Activated naive CD8-positive, alpha-beta T cell treated with anti-CD3 and anti-CD28 coated beads, Interleukin-2, amount 50 U/mL, for 24 hours (primary cell): Measurements from ENCODE around the gene CLPTM1L.

ENCODE experiments used
- ATAC-seq: fragments of 150-1000 bp; cut with Tn5 transposase; one replicate; pipeline ENCODE4 v1.10.0; 2021
- DNase-seq: peaks from one replicate; pipeline ENCODE4 v3.0.0; 2021
- H3K27ac Mint-ChIP-seq: one replicate; pipeline ENCODE4 v1.8.0; 2021; ENCODE audit warnings: mild to moderate bottlenecking, mixed read lengths
- H3K27me3 Mint-ChIP-seq: one replicate; pipeline ENCODE4 v1.8.0; 2021; ENCODE audit warnings: mixed read lengths
- H3K36me3 Mint-ChIP-seq: one replicate; pipeline ENCODE4 v1.8.0; 2021; ENCODE audit warnings: low read depth, mixed read lengths
- H3K4me1 Mint-ChIP-seq: one replicate; pipeline ENCODE4 v1.8.0; 2021; ENCODE audit warnings: mixed read lengths
- H3K4me3 Mint-ChIP-seq: one replicate; pipeline ENCODE4 v1.8.0; 2021; ENCODE audit warnings: mild to moderate bottlenecking, moderate library complexity, mixed read lengths
- H3K9me3 Mint-ChIP-seq: one replicate; pipeline ENCODE4 v1.8.0; 2021; ENCODE audit warnings: mixed read lengths

Gene CLPTM1L

GRCh38 chr5:1344975-1345838 is at the start of gene CLPTM1L:
Gene CLPTM1L, minus strand, starts transcription at chr5:1345099. Its CDS starts 258 bp downstream, at chr5:1344841.
- peaks cover 22% of the 10 kb centered on the region for H3K4me1 Mint-ChIP-seq
- no peaks in the 10 kb centered on the region for H3K9me3 Mint-ChIP-seq
- H3K27me3 Mint-ChIP-seq = no peaks in the 10 kb centered on the region
- ATAC-seq (peak; percentile 87), DNase-seq (peak; percentile 89)
- H3K27ac Mint-ChIP-seq = peak within 1 kb of the TSS; percentile 91
- H3K36me3 Mint-ChIP-seq = peaks cover 31% of the 10 kb centered on the region
- peak within 1 kb of the TSS; percentile 93 for H3K4me3 Mint-ChIP-seq

GRCh38 chr5:1393571-1394501 is 48.9 kb upstream of the CLPTM1L start:
- Mint-ChIP-seq H3K36me3 (no peaks in the 10 kb centered on the region), H3K4me3 (no peak overlapping the region), H3K27ac (no peak overlapping the region), H3K4me1 (no peaks in the 10 kb centered on the region), H3K9me3 (no peaks in the 10 kb centered on the region), H3K27me3 (peaks cover 14% of the 10 kb centered on the region)
- no peak for DNase-seq
- ATAC-seq = no peak

GRCh38 chr5:1392801-1393565 is 48.1 kb upstream of the CLPTM1L start:
- Mint-ChIP-seq H3K4me3 (no peak overlapping the region), H3K27ac (no peak overlapping the region), H3K36me3 (no peaks in the 10 kb centered on the region), H3K27me3 (peaks cover 17% of the 10 kb centered on the region), H3K4me1 (peaks cover 1% of the 10 kb centered on the region), H3K9me3 (no peaks in the 10 kb centered on the region)
- DNase-seq (no peak), ATAC-seq (no peak)

- peaks cover 14% of the 10 kb centered on the region for H3K27me3 Mint-ChIP-seq
- H3K36me3 Mint-ChIP-seq = no peaks in the 10 kb centered on the region
- DNase-seq (no peak), ATAC-seq (no peak)
- H3K27ac Mint-ChIP-seq = no peak overlapping the region
- peaks cover 1% of the 10 kb centered on the region for H3K4me1 Mint-ChIP-seq
- H3K4me3 Mint-ChIP-seq = no peak overlapping the region
- no peaks in the 10 kb centered on the region for H3K9me3 Mint-ChIP-seq
These were observed 47.4 kb upstream of the CLPTM1L start for GRCh38 chr5:1392261-1392660.

- Mint-ChIP-seq H3K36me3 (no peaks in the 10 kb centered on the region), H3K9me3 (no peaks in the 10 kb centered on the region), H3K4me1 (peaks cover 6% of the 10 kb centered on the region), H3K27me3 (peaks cover 12% of the 10 kb centered on the region), H3K27ac (no peak overlapping the region), H3K4me3 (no peak overlapping the region)
- DNase-seq (no peak), ATAC-seq (no peak)
These were observed 46.8 kb upstream of the CLPTM1L start for GRCh38 chr5:1391691-1392090.

- no peak for ATAC-seq
- Mint-ChIP-seq H3K27ac (no peak overlapping the region), H3K36me3 (no peaks in the 10 kb centered on the region), H3K4me1 (peaks cover 13% of the 10 kb centered on the region), H3K4me3 (no peak overlapping the region), H3K27me3 (peaks cover 12% of the 10 kb centered on the region), H3K9me3 (no peaks in the 10 kb centered on the region)
- no peak for DNase-seq
These were observed 46.1 kb upstream of the CLPTM1L start for GRCh38 chr5:1390861-1391600.

- DNase-seq = no peak
- ATAC-seq = no peak
- Mint-ChIP-seq H3K36me3 (no peaks in the 10 kb centered on the region), H3K27me3 (peaks cover 8% of the 10 kb centered on the region), H3K27ac (no peak overlapping the region), H3K4me3 (no peak overlapping the region), H3K9me3 (no peaks in the 10 kb centered on the region), H3K4me1 (peaks cover 16% of the 10 kb centered on the region)
These were observed 45.4 kb upstream of the CLPTM1L start for GRCh38 chr5:1390333-1390732.

- no peak overlapping the region for H3K4me3 Mint-ChIP-seq
- H3K4me1 Mint-ChIP-seq = peaks cover 19% of the 10 kb centered on the region
- H3K9me3 Mint-ChIP-seq = no peaks in the 10 kb centered on the region
- DNase-seq (no peak), ATAC-seq (no peak)
- no peak overlapping the region for H3K27ac Mint-ChIP-seq
- H3K36me3 Mint-ChIP-seq = no peaks in the 10 kb centered on the region
- peaks cover 3% of the 10 kb centered on the region for H3K27me3 Mint-ChIP-seq
These were observed 43.6 kb upstream of the CLPTM1L start for GRCh38 chr5:1388383-1388967.

GRCh38 chr5:1387876-1388275 is 43.0 kb upstream of the CLPTM1L start:
- no peaks in the 10 kb centered on the region for H3K9me3 Mint-ChIP-seq

GRCh38 chr5:1387059-1387755 is 42.3 kb upstream of the CLPTM1L start:
- peaks cover 3% of the 10 kb centered on the region for H3K27me3 Mint-ChIP-seq
- no peaks in the 10 kb centered on the region for H3K36me3 Mint-ChIP-seq
- ATAC-seq = no peak
- H3K27ac Mint-ChIP-seq = peak overlapping the region; percentile 87
- H3K4me1 Mint-ChIP-seq = peaks cover 19% of the 10 kb centered on the region
- H3K4me3 Mint-ChIP-seq = peak overlapping the region; percentile 88
- H3K9me3 Mint-ChIP-seq = no peaks in the 10 kb centered on the region
- no peak for DNase-seq

More at GRCh38 chr5:1387876-1388275, 43.0 kb upstream of the CLPTM1L start:
- H3K27me3 Mint-ChIP-seq = peaks cover 3% of the 10 kb centered on the region
- ATAC-seq = no peak
- no peak overlapping the region for H3K27ac Mint-ChIP-seq
- no peak for DNase-seq
- no peaks in the 10 kb centered on the region for H3K36me3 Mint-ChIP-seq
- no peak overlapping the region for H3K4me3 Mint-ChIP-seq
- H3K4me1 Mint-ChIP-seq = peaks cover 19% of the 10 kb centered on the region

- peaks cover 24% of the 10 kb centered on the region for H3K4me1 Mint-ChIP-seq
- H3K27ac Mint-ChIP-seq = peak overlapping the region; percentile 87
- DNase-seq = peak; percentile 56
- H3K27me3 Mint-ChIP-seq = peaks cover 5% of the 10 kb centered on the region
- H3K9me3 Mint-ChIP-seq = no peaks in the 10 kb centered on the region
- H3K4me3 Mint-ChIP-seq = peak overlapping the region; percentile 88
- ATAC-seq = peak; percentile 57
- H3K36me3 Mint-ChIP-seq = no peaks in the 10 kb centered on the region
These were observed 41.4 kb upstream of the CLPTM1L start for GRCh38 chr5:1386274-1386717.

- no peaks in the 10 kb centered on the region for H3K36me3 Mint-ChIP-seq
- H3K27me3 Mint-ChIP-seq = peaks cover 5% of the 10 kb centered on the region
- peak overlapping the region; percentile 87 for H3K27ac Mint-ChIP-seq
- peaks cover 25% of the 10 kb centered on the region for H3K4me1 Mint-ChIP-seq
- DNase-seq (peak; percentile 90), ATAC-seq (peak; percentile 94)
- peak overlapping the region; percentile 88 for H3K4me3 Mint-ChIP-seq
- H3K9me3 Mint-ChIP-seq = no peaks in the 10 kb centered on the region
These were observed 40.7 kb upstream of the CLPTM1L start for GRCh38 chr5:1385395-1386273.
